Measurements from ENCODE around the gene DMRT3. TPM values are rescaled to one million over a fixed set of nuclear protein-coding genes. Genes with fewer than 3 reads are reported as not detected.

The DMRT3 gene
- total RNA-seq, 2 donors from 2014 or later = not detected

- H3K9me3 ChIP-seq = no peaks in the 10 kb centered on the region
- H3K9ac ChIP-seq (ENCODE audit: low read depth in 2 of 2, low read length in 2 of 2) = no peak overlapping the region
- intact Hi-C loops (cut with DNase I) = no loop called here
- TF ChIP-seq CTCF (IDR thresholded peaks at IDR 0.05) = no peak
- H3K4me3 ChIP-seq = no peak overlapping the region
- no peak overlapping the region for H3K27ac ChIP-seq
- H3K4me1 ChIP-seq = no peaks in the 10 kb centered on the region
- H3K27me3 ChIP-seq = no peaks in the 10 kb centered on the region
- H3K36me3 ChIP-seq = no peaks in the 10 kb centered on the region
- DNase-seq = no peak
Measured at GRCh38 chr9:1001838-1002237, 25.4 kb downstream of the DMRT3 start.

- no peak for DNase-seq
- Histone ChIP-seq H3K27ac (no peak overlapping the region), H3K4me3 (no peak overlapping the region), H3K9me3 (no peaks in the 10 kb centered on the region), H3K4me1 (no peaks in the 10 kb centered on the region), H3K9ac (ENCODE audit: low read depth in 2 of 2, low read length in 2 of 2) (no peak overlapping the region), H3K27me3 (no peaks in the 10 kb centered on the region), H3K36me3 (no peaks in the 10 kb centered on the region)
- intact Hi-C loops (cut with DNase I) = no loop called here
- no peak for TF ChIP-seq CTCF (IDR thresholded peaks at IDR 0.05)
Measured at GRCh38 chr9:1002678-1003077, 26.2 kb downstream of the DMRT3 start.

GRCh38 chr9:1005043-1005667 is 28.7 kb downstream of the DMRT3 start:
- Histone ChIP-seq H3K27me3 (no peaks in the 10 kb centered on the region), H3K4me3 (no peak overlapping the region), H3K9ac (ENCODE audit: low read depth in 2 of 2, low read length in 2 of 2) (no peak overlapping the region), H3K27ac (no peak overlapping the region), H3K36me3 (no peaks in the 10 kb centered on the region), H3K4me1 (no peaks in the 10 kb centered on the region), H3K9me3 (no peaks in the 10 kb centered on the region)
- intact Hi-C loops (cut with DNase I) = loop anchor here (5.0 kb wide), 1 partner anchor 113 kb away; no protein-coding TSS in a partner anchor
- peak; percentile 30 for TF ChIP-seq CTCF (IDR thresholded peaks at IDR 0.05)
- peak; percentile 27 for DNase-seq

GRCh38 chr9:1007312-1007711 is 30.9 kb downstream of the DMRT3 start:
- no peaks in the 10 kb centered on the region for H3K36me3 ChIP-seq
- H3K4me1 ChIP-seq = no peaks in the 10 kb centered on the region
- H3K4me3 ChIP-seq = no peak overlapping the region
- H3K9me3 ChIP-seq = no peaks in the 10 kb centered on the region
- TF ChIP-seq CTCF (IDR thresholded peaks at IDR 0.05) = no peak
- intact Hi-C loops (cut with DNase I) = loop anchor here (5.0 kb wide), 1 partner anchor 115 kb away; no protein-coding TSS in a partner anchor
- no peaks in the 10 kb centered on the region for H3K27me3 ChIP-seq
- no peak for DNase-seq
- H3K9ac ChIP-seq (ENCODE audit: low read depth in 2 of 2, low read length in 2 of 2) = no peak overlapping the region
- H3K27ac ChIP-seq = no peak overlapping the region

- Histone ChIP-seq H3K27me3 (no peaks in the 10 kb centered on the region), H3K27ac (no peak overlapping the region), H3K4me1 (no peaks in the 10 kb centered on the region), H3K9ac (ENCODE audit: low read depth in 2 of 2, low read length in 2 of 2) (no peak overlapping the region), H3K36me3 (no peaks in the 10 kb centered on the region), H3K9me3 (no peaks in the 10 kb centered on the region), H3K4me3 (no peak overlapping the region)
- DNase-seq = no peak
- intact Hi-C loops (cut with DNase I) = loop anchor here (5.0 kb wide), 1 partner anchor 116 kb away; no protein-coding TSS in a partner anchor
- TF ChIP-seq CTCF (IDR thresholded peaks at IDR 0.05) = no peak
Measured at GRCh38 chr9:1008216-1008615, 31.8 kb downstream of the DMRT3 start.
